ENCODE data around the gene PCDHGC3. TPM values are rescaled to one million over a fixed set of nuclear protein-coding genes. Genes with fewer than 3 reads are reported as not detected.
A peak's percentile ranks its signal among the peaks of the same experiment; 100 is the strongest.

PCDHGC3 gene
- total and polyA plus RNA-seq, 12 donors = 8.7 to 112 (median 77.6) TPM

DNA sequence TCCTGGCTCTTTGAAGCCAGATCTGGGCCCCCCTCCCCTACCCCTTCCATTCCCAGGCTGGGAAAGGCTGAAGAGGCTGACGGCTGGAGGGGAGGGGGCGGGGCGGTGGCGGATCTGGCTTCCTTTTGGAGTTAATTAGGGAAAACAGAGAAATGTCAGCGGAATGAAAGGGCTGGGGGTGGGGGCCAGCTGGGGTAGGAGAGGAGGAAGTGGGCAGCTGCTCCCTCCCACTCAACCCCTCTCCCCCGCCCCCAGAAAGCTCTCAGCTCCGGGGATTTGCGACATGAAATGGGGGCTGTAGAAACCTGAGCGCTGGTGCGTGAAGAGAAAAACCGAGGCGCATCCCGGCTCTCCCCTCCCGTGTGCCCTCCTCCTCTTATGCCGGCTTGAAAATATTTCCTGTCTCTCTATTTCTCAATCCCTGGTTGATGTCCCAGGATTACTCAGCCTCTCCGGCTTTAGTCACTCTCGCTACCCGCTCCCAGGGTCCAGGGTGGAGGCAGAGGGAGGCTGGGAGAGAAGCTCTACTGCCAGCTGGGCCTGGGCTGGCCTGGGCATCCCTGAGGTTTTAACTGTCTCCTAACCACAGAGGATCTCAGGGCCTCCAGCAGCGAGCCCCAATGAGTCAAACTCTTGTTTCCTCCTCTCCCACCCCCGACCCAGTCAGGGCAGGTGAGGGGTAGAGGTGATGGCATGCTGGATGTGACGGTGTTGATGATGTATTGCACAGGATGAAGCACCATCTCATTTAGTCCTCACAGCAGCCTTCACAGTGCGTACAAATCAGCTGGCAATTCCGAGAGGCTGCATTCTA lies 33.2 kb downstream of the PCDHGC3 start:
- H3K36me3 ChIP-seq (replicated peaks in 1 of 2) = peaks cover 0 to 33% of the 10 kb centered on the region in 2 donors
- intact Hi-C loops (cut with DNase I) = no loop called here
- peak; percentile 67 to 91 (median 83) for DNase-seq
- no peaks in the 10 kb centered on the region for H3K27me3 ChIP-seq
- WGBS, 4 donors = 18 to 24% (median 22%) methylated on average over 9 to 23 of the region's 23 CpGs
- H3K4me1 ChIP-seq (replicated peaks in 1 of 2) = peaks cover 17 to 35% of the 10 kb centered on the region in 2 donors
- no peaks in the 10 kb centered on the region for H3K9me3 ChIP-seq (replicated peaks in 1 of 3)
- TF ChIP-seq POLR2A (IDR thresholded peaks at IDR 0.05) = peak in 1 of 2 donors; percentile 69
- TF ChIP-seq, protein P1, sequence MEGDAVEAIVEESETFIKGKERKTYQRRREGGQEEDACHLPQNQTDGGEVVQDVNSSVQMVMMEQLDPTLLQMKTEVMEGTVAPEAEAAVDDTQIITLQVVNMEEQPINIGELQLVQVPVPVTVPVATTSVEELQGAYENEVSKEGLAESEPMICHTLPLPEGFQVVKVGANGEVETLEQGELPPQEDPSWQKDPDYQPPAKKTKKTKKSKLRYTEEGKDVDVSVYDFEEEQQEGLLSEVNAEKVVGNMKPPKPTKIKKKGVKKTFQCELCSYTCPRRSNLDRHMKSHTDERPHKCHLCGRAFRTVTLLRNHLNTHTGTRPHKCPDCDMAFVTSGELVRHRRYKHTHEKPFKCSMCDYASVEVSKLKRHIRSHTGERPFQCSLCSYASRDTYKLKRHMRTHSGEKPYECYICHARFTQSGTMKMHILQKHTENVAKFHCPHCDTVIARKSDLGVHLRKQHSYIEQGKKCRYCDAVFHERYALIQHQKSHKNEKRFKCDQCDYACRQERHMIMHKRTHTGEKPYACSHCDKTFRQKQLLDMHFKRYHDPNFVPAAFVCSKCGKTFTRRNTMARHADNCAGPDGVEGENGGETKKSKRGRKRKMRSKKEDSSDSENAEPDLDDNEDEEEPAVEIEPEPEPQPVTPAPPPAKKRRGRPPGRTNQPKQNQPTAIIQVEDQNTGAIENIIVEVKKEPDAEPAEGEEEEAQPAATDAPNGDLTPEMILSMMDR (IDR thresholded peaks at IDR 0.05) = no peak
- peak overlapping the region; percentile 78 to 95 (median 93) for H3K27ac ChIP-seq
- peak overlapping the region in 2 of 4 donors; percentile 21 to 44 for H3K4me3 ChIP-seq

DNA sequence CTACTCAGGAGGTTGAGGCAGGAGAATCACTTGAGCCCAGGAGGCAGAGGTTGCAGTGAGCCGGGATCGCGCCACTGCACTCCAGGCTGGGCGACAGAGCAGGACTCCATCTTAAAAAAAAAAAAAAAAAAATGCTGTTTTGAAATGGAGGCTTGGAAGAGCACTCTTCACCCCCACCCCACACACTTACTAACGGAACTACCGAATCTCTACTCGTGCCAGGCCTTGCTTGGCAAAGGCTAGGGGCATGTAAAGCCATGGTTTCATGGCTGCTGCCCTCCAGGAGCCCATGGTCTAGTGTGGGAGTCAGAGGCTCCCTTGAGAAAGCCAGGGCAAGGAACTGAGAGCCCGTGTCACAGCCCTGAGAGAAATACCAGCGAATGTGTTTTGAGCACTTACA lies 34.4 kb downstream of the PCDHGC3 start:
- intact Hi-C loops (cut with DNase I) = no loop called here
- Histone ChIP-seq H3K4me3 (no peak overlapping the region), H3K4me1 (replicated peaks in 1 of 2) (peaks cover 28 to 46% of the 10 kb centered on the region in 2 donors), H3K27ac (peak overlapping the region in 3 of 5 donors; percentile 93 to 95 (median 94)), H3K9me3 (replicated peaks in 1 of 3) (no peaks in the 10 kb centered on the region), H3K27me3 (no peaks in the 10 kb centered on the region), H3K36me3 (replicated peaks in 1 of 2) (peaks cover 0 to 33% of the 10 kb centered on the region in 2 donors)
- WGBS, 4 donors = 87 to 95% (median 94%) methylated on average over 9 of the region's 9 CpGs
- TF ChIP-seq POLR2A (IDR thresholded peaks at IDR 0.05) = no peak
- TF ChIP-seq, protein P1 (IDR thresholded peaks at IDR 0.05) = no peak
- peak in 1 of 7 donors; percentile 31 for DNase-seq

DNA sequence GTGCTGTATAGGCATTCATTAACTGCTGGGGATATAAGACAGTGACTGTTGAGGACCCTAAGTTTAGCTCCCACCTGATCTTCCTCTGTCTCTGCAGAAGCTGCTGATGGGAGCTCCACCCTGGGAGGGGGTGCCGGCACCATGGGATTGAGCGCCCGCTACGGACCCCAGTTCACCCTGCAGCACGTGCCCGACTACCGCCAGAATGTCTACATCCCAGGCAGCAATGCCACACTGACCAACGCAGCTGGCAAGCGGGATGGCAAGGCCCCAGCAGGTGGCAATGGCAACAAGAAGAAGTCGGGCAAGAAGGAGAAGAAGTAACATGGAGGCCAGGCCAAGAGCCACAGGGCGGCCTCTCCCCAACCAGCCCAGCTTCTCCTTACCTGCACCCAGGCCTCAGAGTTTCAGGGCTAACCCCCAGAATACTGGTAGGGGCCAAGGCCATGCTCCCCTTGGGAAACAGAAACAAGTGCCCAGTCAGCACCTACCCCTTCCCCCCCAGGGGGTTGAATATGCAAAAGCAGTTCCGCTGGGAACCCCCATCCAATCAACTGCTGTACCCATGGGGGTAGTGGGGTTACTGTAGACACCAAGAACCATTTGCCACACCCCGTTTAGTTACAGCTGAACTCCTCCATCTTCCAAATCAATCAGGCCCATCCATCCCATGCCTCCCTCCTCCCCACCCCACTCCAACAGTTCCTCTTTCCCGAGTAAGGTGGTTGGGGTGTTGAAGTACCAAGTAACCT lies 35.3 kb downstream of the PCDHGC3 start:
- H3K36me3 ChIP-seq (replicated peaks in 1 of 2) = peaks cover 0 to 27% of the 10 kb centered on the region in 2 donors
- TF ChIP-seq POLR2A (IDR thresholded peaks at IDR 0.05) = no peak
- TF ChIP-seq, protein P1 (IDR thresholded peaks at IDR 0.05) = no peak
- H3K4me1 ChIP-seq (replicated peaks in 1 of 2) = peaks cover 30 to 55% of the 10 kb centered on the region in 2 donors
- intact Hi-C loops (cut with DNase I) = no loop called here
- H3K9me3 ChIP-seq (replicated peaks in 1 of 3) = no peaks in the 10 kb centered on the region
- no peaks in the 10 kb centered on the region for H3K27me3 ChIP-seq
- H3K4me3 ChIP-seq = no peak overlapping the region
- peak overlapping the region in 2 of 5 donors; percentile 94 to 95 for H3K27ac ChIP-seq
- peak in 1 of 7 donors; percentile 53 for DNase-seq
- WGBS, 4 donors = 86 to 95% (median 88%) methylated on average over 14 of the region's 14 CpGs

DNA sequence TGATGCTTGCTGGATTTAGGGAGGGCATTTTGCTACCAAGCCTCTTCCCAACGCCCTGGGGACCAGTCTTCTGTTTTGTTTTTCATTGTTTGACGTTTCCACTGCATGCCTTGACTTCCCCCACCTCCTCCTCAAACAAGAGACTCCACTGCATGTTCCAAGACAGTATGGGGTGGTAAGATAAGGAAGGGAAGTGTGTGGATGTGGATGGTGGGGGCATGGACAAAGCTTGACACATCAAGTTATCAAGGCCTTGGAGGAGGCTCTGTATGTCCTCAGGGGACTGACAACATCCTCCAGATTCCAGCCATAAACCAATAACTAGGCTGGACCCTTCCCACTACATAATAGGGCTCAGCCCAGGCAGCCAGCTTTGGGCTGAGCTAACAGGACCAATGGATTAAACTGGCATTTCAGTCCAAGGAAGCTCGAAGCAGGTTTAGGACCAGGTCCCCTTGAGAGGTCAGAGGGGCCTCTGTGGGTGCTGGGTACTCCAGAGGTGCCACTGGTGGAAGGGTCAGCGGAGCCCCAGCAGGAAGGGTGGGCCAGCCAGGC lies 36.1 kb downstream of the PCDHGC3 start:
- peak overlapping the region; percentile 88 to 99 (median 93) for H3K27ac ChIP-seq
- H3K4me1 ChIP-seq (replicated peaks in 1 of 2) = peaks cover 30 to 57% of the 10 kb centered on the region in 2 donors
- intact Hi-C loops (cut with DNase I) = no loop called here

More for the DNA sequence above, 36.1 kb downstream of the PCDHGC3 start:
- Histone ChIP-seq H3K36me3 (replicated peaks in 1 of 2) (peaks cover 0 to 29% of the 10 kb centered on the region in 2 donors), H3K4me3 (peak overlapping the region in 1 of 4 donors; percentile 54), H3K9me3 (replicated peaks in 1 of 3) (no peaks in the 10 kb centered on the region), H3K27me3 (no peaks in the 10 kb centered on the region)
- 65 to 72% (median 69%) methylated on average over 4 of the region's 4 CpGs for WGBS, 4 donors
- DNase-seq = no peak
- TF ChIP-seq, protein P1 (IDR thresholded peaks at IDR 0.05) = no peak
- TF ChIP-seq POLR2A (IDR thresholded peaks at IDR 0.05) = no peak

Measured in adrenal gland (tissue), 12 donors.